Activated T-helper 1 cell treated with Interleukin-2 at 50 U/mL for 16 hours (primary cell): ENCODE results near the gene TAS2R43.
"Not testable (repeated sequence)": the region's sequence is repeated elsewhere in the genome, so short reads cannot be mapped to it uniquely, and the experiment has no call there.

ENCODE experiments used
- DNase-seq: peaks from one replicate; pipeline ENCODE4 v3.0.0-alpha.2; 2020; ENCODE audit warnings: low read depth

Gene TAS2R43, protein sequence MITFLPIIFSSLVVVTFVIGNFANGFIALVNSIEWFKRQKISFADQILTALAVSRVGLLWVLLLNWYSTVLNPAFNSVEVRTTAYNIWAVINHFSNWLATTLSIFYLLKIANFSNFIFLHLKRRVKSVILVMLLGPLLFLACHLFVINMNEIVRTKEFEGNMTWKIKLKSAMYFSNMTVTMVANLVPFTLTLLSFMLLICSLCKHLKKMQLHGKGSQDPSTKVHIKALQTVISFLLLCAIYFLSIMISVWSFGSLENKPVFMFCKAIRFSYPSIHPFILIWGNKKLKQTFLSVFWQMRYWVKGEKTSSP

GRCh38 chr12:11092128-11092527 is at the start of gene TAS2R43:
Gene TAS2R43 (minus strand): TSS chr12:11092313. CDS start chr12:11092229, 84 bp downstream.
- DNase-seq, result no peak

DNA sequence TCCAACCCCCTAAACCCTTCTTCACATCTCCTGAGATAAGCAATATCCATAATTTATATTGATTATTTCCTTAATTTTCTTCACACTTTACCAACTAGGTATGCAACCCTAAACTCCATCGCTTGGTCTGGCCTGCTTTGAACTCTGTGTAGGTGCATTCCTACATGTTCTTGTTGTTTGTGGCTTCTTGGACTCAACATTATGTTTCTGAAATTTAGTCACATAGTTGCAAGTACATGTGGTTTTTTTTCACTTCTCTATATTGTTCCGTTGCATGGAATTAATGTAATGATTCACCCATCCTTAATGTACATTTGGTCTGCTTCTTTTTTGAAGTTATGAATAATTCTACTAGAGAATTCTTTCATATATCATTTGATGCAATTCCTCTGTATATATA is 44.0 kb upstream of the TAS2R43 start:
- no peak for DNase-seq

GRCh38 chr12:11134305-11134704 is 42.2 kb upstream of the TAS2R43 start, which contains the start of gene TAS2R30:
Gene TAS2R30 (minus strand): TSS chr12:11134644. CDS start chr12:11134244, 400 bp downstream.
- no peak for DNase-seq

DNA sequence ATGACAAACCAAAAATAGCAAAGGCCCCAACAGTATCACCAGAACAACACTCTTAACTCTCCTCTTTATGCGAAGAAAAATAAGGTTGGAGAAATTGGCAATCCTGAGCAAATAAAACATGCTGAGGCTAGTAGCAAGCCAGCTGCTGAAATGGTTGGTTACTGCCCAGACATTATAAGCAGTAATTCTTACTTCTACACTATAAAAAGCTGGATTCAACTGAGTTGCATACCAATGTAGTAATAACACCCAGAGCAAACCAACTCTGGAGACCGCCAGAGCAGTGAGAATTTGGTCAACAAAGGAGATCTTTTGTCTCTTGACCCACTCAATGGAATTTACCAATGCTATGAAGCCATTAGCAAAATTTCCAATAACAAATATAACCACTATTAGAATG is 41.7 kb upstream of the TAS2R43 start:
- DNase-seq, result no peak

GRCh38 chr12:11133162-11133561 is 41.0 kb upstream of the TAS2R43 start:
- DNase-seq, result no peak

- no peak for DNase-seq
Observed at GRCh38 chr12:11130999-11131398, 38.9 kb upstream of the TAS2R43 start.

DNA sequence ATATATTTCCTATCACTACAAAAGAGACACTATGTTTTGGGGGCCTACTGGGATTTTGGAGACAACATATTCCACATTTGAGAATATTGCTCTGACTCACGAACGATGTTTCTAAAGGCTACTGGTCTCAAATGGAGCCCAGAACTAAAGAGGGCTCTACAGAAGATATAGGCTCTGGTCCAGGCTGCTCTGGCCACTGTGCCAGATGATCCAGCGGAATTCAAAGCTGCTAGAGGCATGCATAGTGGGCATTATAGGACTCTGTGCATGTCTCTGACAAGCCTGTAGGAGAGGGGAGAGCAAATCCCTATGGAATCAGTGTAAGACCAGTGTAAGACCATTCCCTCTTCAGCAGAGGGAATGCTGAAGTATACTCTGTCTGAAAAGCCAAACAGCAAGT is 38.3 kb upstream of the TAS2R43 start:
- no peak for DNase-seq

- not testable (repeated sequence) for DNase-seq
Observed at GRCh38 chr12:11114130-11114529, 22.0 kb upstream of the TAS2R43 start.

DNA sequence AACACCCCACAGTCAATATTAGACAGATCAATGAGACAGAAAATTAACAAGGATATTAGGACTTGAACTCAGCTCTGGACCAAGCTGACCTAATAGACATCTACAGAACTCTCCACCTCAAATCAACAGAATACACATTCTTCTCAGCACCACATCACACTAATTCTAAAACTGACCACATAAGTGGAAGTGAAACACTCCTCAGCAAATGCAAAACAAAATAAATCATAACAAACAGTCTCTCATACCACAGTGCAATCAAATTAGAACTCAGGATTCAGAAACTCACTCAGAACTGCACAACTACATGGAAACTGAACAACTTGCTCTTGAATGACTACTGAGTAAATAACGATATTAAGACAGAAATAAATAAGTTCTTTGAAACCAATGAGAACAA is 19.1 kb upstream of the TAS2R43 start:
- not testable (repeated sequence) for DNase-seq

GRCh38 chr12:11108862-11109261 is 16.7 kb upstream of the TAS2R43 start:
- DNase-seq, result no peak

DNA sequence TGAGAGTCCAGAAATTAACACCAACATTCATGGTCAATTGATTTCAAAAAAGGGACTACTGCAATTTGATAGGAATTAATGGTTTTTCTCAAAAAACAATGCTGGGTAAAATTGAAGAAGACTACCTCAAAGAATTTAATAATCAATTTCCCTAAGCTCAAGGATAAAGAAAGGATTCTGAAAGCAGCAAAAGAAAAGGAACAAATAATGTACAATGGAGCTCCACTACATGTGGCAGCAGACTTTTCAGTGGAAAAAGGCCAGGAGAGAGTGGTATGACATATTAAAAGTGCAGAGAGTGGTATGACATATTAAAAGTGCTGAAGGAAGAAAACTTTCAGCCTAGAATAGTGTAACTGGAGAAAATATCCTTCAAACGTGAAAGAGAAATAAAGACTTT is 15.6 kb upstream of the TAS2R43 start:
- DNase-seq, result no peak

- DNase-seq, result no peak
Observed at GRCh38 chr12:11106288-11106687, 14.2 kb upstream of the TAS2R43 start.

DNA sequence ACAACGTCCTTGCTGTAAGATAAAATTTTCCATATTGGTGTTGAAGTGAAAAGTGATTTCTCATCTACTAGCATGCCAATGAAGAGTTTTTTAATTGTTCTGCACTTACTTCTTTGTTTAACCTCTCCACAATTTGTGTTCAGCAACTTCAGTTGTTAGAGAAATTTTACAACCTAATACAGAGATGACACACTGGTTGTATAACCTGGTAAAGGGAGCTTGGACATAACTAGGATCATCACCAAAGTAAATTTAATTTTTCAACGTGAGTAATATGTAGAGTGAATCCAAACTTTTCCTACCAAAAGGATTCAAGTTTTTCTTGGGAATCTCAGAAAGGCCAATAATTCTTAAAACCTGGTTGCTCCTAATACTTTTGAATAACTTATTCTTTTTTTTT is 13.4 kb upstream of the TAS2R43 start:
- no peak for DNase-seq

DNA sequence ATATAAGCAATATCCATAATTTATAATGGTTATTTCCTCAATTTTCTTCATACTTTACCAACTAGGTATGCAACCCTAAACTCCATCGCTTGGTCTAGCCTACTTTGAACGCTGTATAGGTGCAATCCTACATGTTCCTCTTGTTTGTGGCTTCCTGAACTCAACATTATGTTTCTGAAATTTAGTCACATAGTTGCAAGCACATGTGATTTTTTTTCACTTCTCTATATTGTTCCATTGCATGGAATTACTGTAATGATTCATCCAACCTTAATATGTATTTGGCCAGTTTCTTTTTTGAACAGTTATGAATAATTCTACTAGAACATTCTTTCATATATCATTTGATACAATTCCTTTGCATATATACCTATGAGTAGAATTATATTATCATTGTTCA is 2.8 kb upstream of the TAS2R43 start:
- not testable (repeated sequence) for DNase-seq

GRCh38 chr12:11089246-11089645 is 2.9 kb downstream of the TAS2R43 start:
- DNase-seq, result no peak

DNA sequence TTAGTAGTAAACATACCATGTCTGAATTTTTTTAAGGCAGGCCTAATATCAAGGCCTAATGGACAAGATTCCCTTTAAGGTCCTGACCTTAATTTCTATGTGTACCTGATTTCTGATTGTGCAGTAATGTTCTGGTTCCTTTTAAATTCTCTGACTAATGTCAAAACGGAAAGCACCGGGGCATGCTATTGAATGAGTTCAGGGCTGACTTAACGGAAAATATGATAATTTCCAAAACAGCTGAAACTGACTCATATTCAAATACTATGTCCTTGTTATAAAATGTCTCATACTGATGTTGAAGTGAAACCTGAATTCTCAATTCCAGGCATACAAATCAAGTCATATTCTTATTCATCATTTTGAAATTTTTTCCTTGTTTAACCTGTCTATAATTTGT is 6.7 kb downstream of the TAS2R43 start:
- DNase-seq, result no peak

GRCh38 chr12:11081987-11082386 is 10.1 kb downstream of the TAS2R43 start:
- no peak for DNase-seq

- DNase-seq, result no peak
Observed at GRCh38 chr12:11078246-11078645, 13.9 kb downstream of the TAS2R43 start.

- DNase-seq, result no peak
Observed at GRCh38 chr12:11075642-11076041, 16.5 kb downstream of the TAS2R43 start.

DNA sequence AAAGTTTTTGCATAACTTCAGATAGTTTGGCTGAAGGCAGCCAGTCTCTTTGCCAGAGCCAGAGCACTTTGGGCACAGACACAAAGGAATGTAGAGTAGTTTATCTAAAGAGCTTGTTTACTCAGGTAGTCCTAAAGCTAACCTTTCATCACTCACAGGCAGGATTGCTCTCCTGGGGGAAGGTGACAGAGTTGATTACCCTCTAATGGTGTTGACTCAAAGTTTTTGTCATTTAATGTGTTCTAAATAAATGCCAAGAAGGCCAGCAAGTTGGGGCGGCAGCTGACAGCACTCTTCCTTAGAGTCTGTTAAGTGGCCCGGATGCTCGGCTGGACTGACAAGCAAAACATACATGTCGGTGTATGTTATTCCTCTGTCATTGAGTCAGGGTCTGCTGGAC is 20.7 kb downstream of the TAS2R43 start:
- no peak for DNase-seq

- DNase-seq, result no peak
Observed at GRCh38 chr12:11070999-11071398, 21.1 kb downstream of the TAS2R43 start.

- DNase-seq, result no peak
Observed at GRCh38 chr12:11069854-11070365, 22.2 kb downstream of the TAS2R43 start.

DNA sequence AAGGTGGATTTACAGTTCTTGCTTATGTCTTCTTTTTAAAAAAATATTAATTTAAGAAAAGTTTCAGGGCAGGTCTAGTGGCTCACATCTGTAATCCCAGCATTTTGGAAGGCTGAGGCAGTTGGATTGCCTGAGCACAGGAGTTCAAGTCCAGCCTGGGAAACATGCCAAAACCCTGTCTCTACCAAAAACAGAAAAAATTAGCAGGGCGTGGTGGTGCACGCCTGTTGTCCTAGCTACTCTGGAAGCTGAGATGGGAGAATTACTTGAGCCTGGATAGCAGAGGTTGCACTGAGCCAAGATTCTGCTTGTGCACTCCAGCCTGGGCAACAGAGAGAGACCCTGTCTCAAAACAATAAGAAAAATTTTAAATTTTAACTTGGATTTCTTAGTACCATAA is 24.6 kb downstream of the TAS2R43 start:
- no peak for DNase-seq

- DNase-seq, result not testable (repeated sequence)
Observed at GRCh38 chr12:11062194-11062593, 29.9 kb downstream of the TAS2R43 start, which contains the start of gene TAS2R46. Gene TAS2R46 (minus strand): TSS chr12:11062294. CDS start chr12:11062294, 0 bp downstream.
